Stimulated activated naive CD4-positive, alpha-beta T cell (primary cell): Measurements from ENCODE around the gene BRCA2.
A peak's percentile ranks its signal among the peaks of the same experiment; 100 is the strongest.
"Not testable (repeated sequence)": the region's sequence is repeated elsewhere in the genome, so short reads cannot be mapped to it uniquely, and the experiment has no call there.

Source experiments
- DNase-seq, 6 experiments: peaks; one replicate each; lab custom pipeline; 2025; lab: John Stamatoyannopoulos, UW

The BRCA2 gene

GRCh38 chr13:32311188-32311897 is 4.0 kb upstream of the BRCA2 start:
- no peak for DNase-seq

GRCh38 chr13:32314271-32315237 is 754 bp upstream of the BRCA2 start:
- DNase-seq, result peak in 4 of 6 experiments; percentile 26 to 77 (median 50)

- peak in 1 of 6 experiments; percentile 20 for DNase-seq
These were observed 676 bp downstream of the BRCA2 start for GRCh38 chr13:32316028-32316339.

- DNase-seq, result no peak
These were observed 1.2 kb downstream of the BRCA2 start for GRCh38 chr13:32316501-32316900.

GRCh38 chr13:32317716-32318465 is 2.6 kb downstream of the BRCA2 start:
- DNase-seq, result no peak

GRCh38 chr13:32320528-32320927 is 5.2 kb downstream of the BRCA2 start:
- no peak for DNase-seq

- peak in 2 of 6 experiments; percentile 3 to 28 for DNase-seq
These were observed 8.6 kb downstream of the BRCA2 start for GRCh38 chr13:32323912-32324311.

- no peak for DNase-seq
These were observed 15.1 kb downstream of the BRCA2 start for GRCh38 chr13:32330441-32330840.

- no peak for DNase-seq
These were observed 19.4 kb downstream of the BRCA2 start for GRCh38 chr13:32334671-32335070.

GRCh38 chr13:32340914-32341313 is 25.6 kb downstream of the BRCA2 start:
- no peak for DNase-seq

GRCh38 chr13:32347651-32348050 is 32.3 kb downstream of the BRCA2 start:
- DNase-seq, result no peak

- DNase-seq, result not testable (repeated sequence)
These were observed 35.6 kb downstream of the BRCA2 start for GRCh38 chr13:32350839-32351441.

GRCh38 chr13:32354040-32354439 is 38.7 kb downstream of the BRCA2 start:
- DNase-seq, result no peak

GRCh38 chr13:32355935-32356334 is 40.6 kb downstream of the BRCA2 start:
- not testable (repeated sequence) for DNase-seq

GRCh38 chr13:32362574-32362973 is 47.3 kb downstream of the BRCA2 start:
- no peak for DNase-seq

- no peak for DNase-seq
These were observed 55.5 kb downstream of the BRCA2 start for GRCh38 chr13:32370805-32371204.

GRCh38 chr13:32376642-32377415 is 61.5 kb downstream of the BRCA2 start:
- DNase-seq, result no peak

GRCh38 chr13:32378012-32378411 is 62.7 kb downstream of the BRCA2 start:
- no peak for DNase-seq

GRCh38 chr13:32381539-32381938 is 66.2 kb downstream of the BRCA2 start:
- peak in 3 of 6 experiments; percentile 5 to 29 (median 21) for DNase-seq

GRCh38 chr13:32383836-32384618 is 68.7 kb downstream of the BRCA2 start:
- DNase-seq, result no peak
